Measurements from ENCODE around the gene MARK2.

DNA sequence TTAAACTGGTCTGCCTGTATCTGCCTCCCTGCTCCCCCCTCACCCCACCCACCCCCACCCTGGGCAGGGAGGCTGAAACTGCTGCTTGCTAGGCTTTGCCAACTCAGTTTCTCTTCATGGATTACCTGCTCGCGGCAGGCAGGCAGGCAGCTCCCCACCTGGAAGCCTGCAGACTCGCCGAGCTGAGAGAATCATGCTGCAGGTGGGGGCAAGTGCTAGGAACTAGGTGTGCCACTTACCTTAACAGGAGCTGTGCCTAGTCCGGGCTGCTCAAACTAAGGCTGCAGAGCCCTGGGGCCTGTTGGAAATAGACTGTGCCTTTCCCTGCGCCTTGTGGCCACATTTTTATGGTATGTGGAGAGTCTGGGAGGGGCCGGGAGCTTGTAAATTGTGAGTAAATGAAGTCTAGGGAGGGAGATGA lies 30.3 kb downstream of the MARK2 start:
- TF ChIP-seq YY1 (IDR thresholded peaks at IDR 0.05; ENCODE audit: insufficient read depth, insufficient read length) = no peak
- no peak for TF ChIP-seq ZNF274 (IDR thresholded peaks at IDR 0.05; ENCODE audit: low read depth, low read length)

Data from NT2/D1 (cell line).